ENCODE measurements around the gene TMEM184A.

TMEM184A gene

DNA sequence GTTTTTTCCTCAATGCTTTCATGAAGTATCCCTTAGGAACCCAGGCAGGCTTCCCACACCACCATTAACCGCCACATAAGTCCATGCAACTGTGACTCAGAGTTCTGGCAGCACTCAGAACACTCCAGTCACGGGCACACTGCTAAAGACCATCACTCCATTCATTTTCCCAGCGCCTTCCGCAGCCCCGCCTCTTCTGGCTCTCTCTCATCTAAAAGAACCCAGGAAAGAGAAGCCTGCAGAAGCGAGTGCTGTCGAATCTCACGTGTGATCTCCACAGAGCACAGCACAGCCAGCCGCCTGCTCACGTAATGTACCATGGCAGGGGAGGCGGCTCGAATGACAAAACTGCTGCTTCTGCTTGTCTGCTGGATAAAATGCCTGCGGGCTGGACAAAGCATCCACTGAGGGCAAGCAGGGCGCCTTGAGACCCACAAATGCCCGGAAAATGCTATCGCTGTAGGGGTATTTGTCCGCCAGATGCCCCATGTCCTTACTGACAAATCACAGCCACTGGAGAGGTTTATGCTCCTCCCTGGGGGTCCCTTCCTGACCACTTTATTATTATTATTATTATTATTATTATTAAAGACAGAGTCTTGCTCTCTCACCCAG lies 12.0 kb upstream of the TMEM184A start:
- no peak overlapping the region for H3K27ac ChIP-seq (replicated peaks; ENCODE audit: low read length)
- H3K36me3 ChIP-seq (replicated peaks in 1 of 2; ENCODE audit: control insufficient read depth in 2 of 2, insufficient read depth in 2 of 2, low read length in 2 of 2), result peaks cover 0 to 1% of the 10 kb centered on the region in 2 donors
- no peak overlapping the region for H3K4me3 ChIP-seq (ENCODE audit: low read length in 2 of 2)
- no peak overlapping the region for H4K91ac ChIP-seq (ENCODE audit: low read depth, low read length, poor library complexity)
- no peak overlapping the region for H2BK12ac ChIP-seq (ENCODE audit: low read length)
- peaks cover 0 to 2% (median 0%) of the 10 kb centered on the region in 3 experiments for H3K27me3 ChIP-seq (ENCODE audit: control insufficient read depth in 3 of 3, insufficient read depth in 3 of 3, low read depth in 1 of 3, low read length in 3 of 3)
- no peak overlapping the region for H2BK120ac ChIP-seq (ENCODE audit: low read depth, low read length)
- no peak overlapping the region for H4K8ac ChIP-seq (ENCODE audit: low read depth, low read length)
- H3K14ac ChIP-seq (ENCODE audit: low read length), result no peak overlapping the region
- no peak overlapping the region for H2AK5ac ChIP-seq (ENCODE audit: low read depth, low read length)
- no CpG with 5 or more reads among the region's 17 CpGs for WGBS, 2 donors (ENCODE audit: extremely low coverage in 2 of 2, insufficient read length in 2 of 2, insufficient replicate concordance in 1 of 2)
- H3K4me2 ChIP-seq (ENCODE audit: insufficient read depth, low read length, poor library complexity, severe bottlenecking), result no peak overlapping the region
- H3K9ac ChIP-seq (ENCODE audit: low read depth, low read length, poor library complexity), result no peak overlapping the region
- H3K4ac ChIP-seq (ENCODE audit: low read length), result no peak overlapping the region
- no peak overlapping the region for H2BK15ac ChIP-seq (ENCODE audit: low read length)
- H2BK5ac ChIP-seq (ENCODE audit: low read length), result no peak overlapping the region
- H3K79me1 ChIP-seq (ENCODE audit: low read depth, low read length), result peaks cover 4% of the 10 kb centered on the region
- no peak overlapping the region for H3K23ac ChIP-seq (ENCODE audit: low read depth, low read length, poor library complexity)
- no peak overlapping the region for H3K18ac ChIP-seq (ENCODE audit: low read length)
- no peaks in the 10 kb centered on the region for H3K9me3 ChIP-seq (replicated peaks in 1 of 2; ENCODE audit: control insufficient read depth in 2 of 2, insufficient read depth in 1 of 2, low read depth in 1 of 2, low read length in 2 of 2)
- H3K4me1 ChIP-seq (ENCODE audit: control insufficient read depth in 2 of 2, insufficient read depth in 1 of 2, low read depth in 1 of 2, low read length in 2 of 2), result peaks cover 12 to 14% of the 10 kb centered on the region in 2 donors
- no peak for DNase-seq (ENCODE audit: low spot score)
- H2AFZ ChIP-seq (ENCODE audit: low read length), result peak overlapping the region; percentile 59

DNA sequence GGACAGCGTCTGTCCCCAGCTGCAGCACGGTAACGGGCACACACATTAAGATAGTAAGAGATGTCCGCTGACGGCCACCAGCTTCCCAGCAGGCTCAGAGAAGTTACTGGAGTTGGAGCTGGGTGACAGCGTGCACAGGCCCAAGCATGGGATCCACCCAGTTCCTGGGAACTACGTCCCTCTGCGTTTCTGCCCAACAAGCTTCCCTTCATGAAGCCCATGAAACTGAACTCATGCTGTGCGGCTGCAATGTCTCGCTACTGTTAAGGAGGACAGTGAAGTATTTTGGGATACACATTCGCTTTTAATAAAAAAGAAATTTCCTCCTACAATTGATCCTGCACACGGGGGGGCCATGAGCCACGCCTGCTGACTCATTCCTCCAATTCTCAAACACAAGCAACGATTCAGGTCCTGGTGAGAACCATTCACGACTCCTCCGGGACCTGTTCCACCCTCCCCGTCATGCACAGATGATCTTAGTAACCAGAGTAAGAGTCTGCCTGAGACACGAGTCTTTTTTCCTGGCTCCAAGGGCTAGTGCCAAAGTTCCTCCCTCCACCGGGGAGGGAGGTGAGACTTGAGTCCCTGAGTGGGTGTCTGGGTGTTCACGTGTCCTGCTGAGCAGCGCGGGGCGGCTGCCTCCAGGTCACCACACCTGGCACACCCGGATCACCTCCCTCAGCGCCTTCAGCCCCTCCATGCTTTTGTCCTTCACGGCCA lies 11.2 kb upstream of the TMEM184A start:
- Histone ChIP-seq H2BK120ac (ENCODE audit: low read depth, low read length) (no peak overlapping the region), H2AFZ (ENCODE audit: low read length) (peak overlapping the region; percentile 59), H3K9me3 (replicated peaks in 1 of 2; ENCODE audit: control insufficient read depth in 2 of 2, insufficient read depth in 1 of 2, low read depth in 1 of 2, low read length in 2 of 2) (no peaks in the 10 kb centered on the region), H2BK12ac (ENCODE audit: low read length) (no peak overlapping the region), H4K8ac (ENCODE audit: low read depth, low read length) (no peak overlapping the region), H2AK5ac (ENCODE audit: low read depth, low read length) (no peak overlapping the region), H4K91ac (ENCODE audit: low read depth, low read length, poor library complexity) (no peak overlapping the region), H3K18ac (ENCODE audit: low read length) (peak overlapping the region; percentile 44), H2BK5ac (ENCODE audit: low read length) (no peak overlapping the region), H3K27ac (replicated peaks; ENCODE audit: low read length) (no peak overlapping the region), H3K36me3 (replicated peaks in 1 of 2; ENCODE audit: control insufficient read depth in 2 of 2, insufficient read depth in 2 of 2, low read length in 2 of 2) (peaks cover 0 to 1% of the 10 kb centered on the region in 2 donors), H3K23ac (ENCODE audit: low read depth, low read length, poor library complexity) (peak overlapping the region; percentile 60), H3K9ac (ENCODE audit: low read depth, low read length, poor library complexity) (peak overlapping the region; percentile 78), H2BK15ac (ENCODE audit: low read length) (no peak overlapping the region), H3K14ac (ENCODE audit: low read length) (no peak overlapping the region), H3K4me1 (ENCODE audit: control insufficient read depth in 2 of 2, insufficient read depth in 1 of 2, low read depth in 1 of 2, low read length in 2 of 2) (peaks cover 12 to 14% of the 10 kb centered on the region in 2 donors), H3K27me3 (ENCODE audit: control insufficient read depth in 3 of 3, insufficient read depth in 3 of 3, low read depth in 1 of 3, low read length in 3 of 3) (peaks cover 0 to 2% (median 0%) of the 10 kb centered on the region in 3 experiments), H3K4me2 (ENCODE audit: insufficient read depth, low read length, poor library complexity, severe bottlenecking) (no peak overlapping the region), H3K4ac (ENCODE audit: low read length) (no peak overlapping the region), H3K4me3 (ENCODE audit: low read length in 2 of 2) (no peak overlapping the region), H3K79me1 (ENCODE audit: low read depth, low read length) (peaks cover 4% of the 10 kb centered on the region)
- no peak for DNase-seq (ENCODE audit: low spot score)
- no CpG with 5 or more reads among the region's 26 CpGs for WGBS, 2 donors (ENCODE audit: extremely low coverage in 2 of 2, insufficient read length in 2 of 2, insufficient replicate concordance in 1 of 2)

DNA sequence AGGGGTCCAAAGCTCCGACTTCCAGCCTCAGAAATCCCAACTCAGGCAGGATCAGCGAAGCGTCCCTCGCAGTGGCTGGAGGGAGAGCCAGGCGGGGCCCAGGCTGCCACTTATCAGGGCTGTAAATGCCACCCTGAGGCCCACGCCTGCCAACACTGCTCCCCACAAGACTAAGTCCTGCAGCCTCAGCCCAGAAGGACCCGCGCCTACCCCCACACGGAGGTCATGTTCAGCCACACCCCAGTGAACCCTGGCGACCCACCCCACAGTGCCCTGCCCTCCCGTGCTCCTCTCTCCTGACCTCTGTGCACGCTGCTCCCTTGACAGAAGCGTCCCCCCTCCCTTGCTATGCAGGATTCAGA lies 10.7 kb upstream of the TMEM184A start:
- Histone ChIP-seq H3K14ac (ENCODE audit: low read length) (no peak overlapping the region), H4K91ac (ENCODE audit: low read depth, low read length, poor library complexity) (no peak overlapping the region), H3K23ac (ENCODE audit: low read depth, low read length, poor library complexity) (peak overlapping the region; percentile 60), H2AFZ (ENCODE audit: low read length) (peak overlapping the region; percentile 12), H3K4ac (ENCODE audit: low read length) (no peak overlapping the region), H4K8ac (ENCODE audit: low read depth, low read length) (no peak overlapping the region), H3K27me3 (ENCODE audit: control insufficient read depth in 3 of 3, insufficient read depth in 3 of 3, low read depth in 1 of 3, low read length in 3 of 3) (peaks cover 0 to 2% (median 0%) of the 10 kb centered on the region in 3 experiments), H2BK120ac (ENCODE audit: low read depth, low read length) (no peak overlapping the region), H3K9ac (ENCODE audit: low read depth, low read length, poor library complexity) (peak overlapping the region; percentile 78), H3K18ac (ENCODE audit: low read length) (peak overlapping the region; percentile 44), H2BK15ac (ENCODE audit: low read length) (no peak overlapping the region), H3K4me3 (ENCODE audit: low read length in 2 of 2) (no peak overlapping the region), H2BK5ac (ENCODE audit: low read length) (peak overlapping the region; percentile 75), H3K9me3 (replicated peaks in 1 of 2; ENCODE audit: control insufficient read depth in 2 of 2, insufficient read depth in 1 of 2, low read depth in 1 of 2, low read length in 2 of 2) (no peaks in the 10 kb centered on the region), H3K27ac (replicated peaks; ENCODE audit: low read length) (no peak overlapping the region), H3K4me2 (ENCODE audit: insufficient read depth, low read length, poor library complexity, severe bottlenecking) (no peak overlapping the region), H3K36me3 (replicated peaks in 1 of 2; ENCODE audit: control insufficient read depth in 2 of 2, insufficient read depth in 2 of 2, low read length in 2 of 2) (peaks cover 0 to 1% of the 10 kb centered on the region in 2 donors), H3K79me1 (ENCODE audit: low read depth, low read length) (peaks cover 4% of the 10 kb centered on the region), H2BK12ac (ENCODE audit: low read length) (no peak overlapping the region), H2AK5ac (ENCODE audit: low read depth, low read length) (peak overlapping the region; percentile 56), H3K4me1 (ENCODE audit: control insufficient read depth in 2 of 2, insufficient read depth in 1 of 2, low read depth in 1 of 2, low read length in 2 of 2) (peaks cover 12 to 16% of the 10 kb centered on the region in 2 donors)
- no CpG with 5 or more reads among the region's 13 CpGs for WGBS, 2 donors (ENCODE audit: extremely low coverage in 2 of 2, insufficient read length in 2 of 2, insufficient replicate concordance in 1 of 2)
- DNase-seq (ENCODE audit: low spot score), result no peak

DNA sequence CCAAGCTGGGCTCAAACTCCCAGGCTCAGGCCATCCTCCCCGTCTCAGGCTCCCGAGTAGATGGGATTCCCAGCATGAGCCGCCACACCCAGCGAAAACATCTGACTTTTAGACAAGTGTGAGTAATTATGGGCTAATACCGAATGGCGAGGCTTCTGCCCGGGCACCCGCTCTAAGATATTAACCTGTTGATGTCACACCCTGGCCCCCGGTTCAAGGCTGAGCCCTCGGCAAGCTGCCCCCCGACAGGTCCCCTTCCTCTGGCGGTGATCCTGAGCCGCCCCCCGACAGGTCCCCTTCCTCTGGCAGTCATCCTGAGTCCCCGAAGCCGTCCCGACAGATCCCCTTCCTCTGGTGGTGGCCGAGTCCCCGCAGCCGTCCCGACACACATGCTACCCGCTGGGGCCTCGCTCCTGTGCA lies 8.6 kb upstream of the TMEM184A start:
- Histone ChIP-seq H3K14ac (ENCODE audit: low read length) (no peak overlapping the region), H3K9ac (ENCODE audit: low read depth, low read length, poor library complexity) (no peak overlapping the region), H3K4me3 (ENCODE audit: low read length in 2 of 2) (no peak overlapping the region), H2BK12ac (ENCODE audit: low read length) (no peak overlapping the region), H3K9me3 (replicated peaks in 1 of 2; ENCODE audit: control insufficient read depth in 2 of 2, insufficient read depth in 1 of 2, low read depth in 1 of 2, low read length in 2 of 2) (no peaks in the 10 kb centered on the region), H2BK5ac (ENCODE audit: low read length) (no peak overlapping the region), H3K27ac (replicated peaks; ENCODE audit: low read length) (no peak overlapping the region), H4K8ac (ENCODE audit: low read depth, low read length) (peak overlapping the region; percentile 48), H2AK5ac (ENCODE audit: low read depth, low read length) (peak overlapping the region; percentile 28), H3K4me2 (ENCODE audit: insufficient read depth, low read length, poor library complexity, severe bottlenecking) (no peak overlapping the region), H2BK120ac (ENCODE audit: low read depth, low read length) (no peak overlapping the region), H3K4me1 (ENCODE audit: control insufficient read depth in 2 of 2, insufficient read depth in 1 of 2, low read depth in 1 of 2, low read length in 2 of 2) (peaks cover 12 to 22% of the 10 kb centered on the region in 2 donors), H2AFZ (ENCODE audit: low read length) (no peak overlapping the region), H4K91ac (ENCODE audit: low read depth, low read length, poor library complexity) (no peak overlapping the region), H3K23ac (ENCODE audit: low read depth, low read length, poor library complexity) (no peak overlapping the region), H3K79me1 (ENCODE audit: low read depth, low read length) (peaks cover 4% of the 10 kb centered on the region), H3K36me3 (replicated peaks in 1 of 2; ENCODE audit: control insufficient read depth in 2 of 2, insufficient read depth in 2 of 2, low read length in 2 of 2) (peaks cover 0 to 1% of the 10 kb centered on the region in 2 donors), H3K27me3 (ENCODE audit: control insufficient read depth in 3 of 3, insufficient read depth in 3 of 3, low read depth in 1 of 3, low read length in 3 of 3) (peaks cover 0 to 2% (median 0%) of the 10 kb centered on the region in 3 experiments), H2BK15ac (ENCODE audit: low read length) (no peak overlapping the region), H3K4ac (ENCODE audit: low read length) (no peak overlapping the region), H3K18ac (ENCODE audit: low read length) (peak overlapping the region; percentile 38)
- WGBS, 2 donors (ENCODE audit: extremely low coverage in 2 of 2, insufficient read length in 2 of 2, insufficient replicate concordance in 1 of 2), result no CpG with 5 or more reads among the region's 23 CpGs
- no peak for DNase-seq (ENCODE audit: low spot score)

Data from neuronal stem cell (in vitro differentiated cells).